GM12865 (cell line): ENCODE data around the gene CST7.

Experiments
- DNase-seq: peaks from one replicate; pipeline ENCODE4 v3.0.0; 2010; ENCODE audit warnings: low read depth
- H3K4me3 ChIP-seq: 2 replicates; pipeline ENCODE4 v1.5.1; 2011; ENCODE audit warnings: mild to moderate bottlenecking, low read depth, low read length, control low read depth
- CTCF ChIP-seq: IDR thresholded peaks from 2 replicates; pipeline ENCODE4 v1.5.1; 2011; ENCODE audit warnings: low read length, control low read depth, low read depth, inconsistent platforms; ENCODE audit not compliant: insufficient read depth; ENCODE audit errors: missing control alignments

CST7 gene

GRCh38 chr20:24948939-24949679 is at the start of gene CST7:
TSS of gene CST7 (plus strand) at chr20:24949269. CDS start at chr20:24949506, 237 bp downstream.
- TF ChIP-seq CTCF = no peak
- no peak within 1 kb of the TSS for H3K4me3 ChIP-seq
- peak; percentile 60 for DNase-seq

GRCh38 chr20:24906806-24907205 is 42.3 kb upstream of the CST7 start:
- no peak for DNase-seq
- TF ChIP-seq CTCF = no peak
- H3K4me3 ChIP-seq = no peak overlapping the region

GRCh38 chr20:24908642-24909041 is 40.4 kb upstream of the CST7 start:
- H3K4me3 ChIP-seq = no peak overlapping the region
- DNase-seq = no peak
- TF ChIP-seq CTCF = no peak

- H3K4me3 ChIP-seq = no peak overlapping the region
- DNase-seq = no peak
- TF ChIP-seq CTCF = no peak
These were observed 39.8 kb upstream of the CST7 start for GRCh38 chr20:24909086-24909780.

- no peak for DNase-seq
- no peak for TF ChIP-seq CTCF
- no peak overlapping the region for H3K4me3 ChIP-seq
These were observed 39.2 kb upstream of the CST7 start for GRCh38 chr20:24909861-24910260.

- DNase-seq = no peak
- no peak overlapping the region for H3K4me3 ChIP-seq
- no peak for TF ChIP-seq CTCF
These were observed 38.6 kb upstream of the CST7 start for GRCh38 chr20:24910461-24910860.

GRCh38 chr20:24911461-24911860 is 37.6 kb upstream of the CST7 start:
- TF ChIP-seq CTCF = no peak
- DNase-seq = no peak
- H3K4me3 ChIP-seq = no peak overlapping the region
